ENCODE data around the gene ZNF664. TPM values are rescaled to one million over a fixed set of nuclear protein-coding genes. Genes with fewer than 3 reads are reported as not detected.

Gene ZNF664
- total RNA-seq, 2 experiments from 2014 or later, result 42.2 to 46.0 TPM

DNA sequence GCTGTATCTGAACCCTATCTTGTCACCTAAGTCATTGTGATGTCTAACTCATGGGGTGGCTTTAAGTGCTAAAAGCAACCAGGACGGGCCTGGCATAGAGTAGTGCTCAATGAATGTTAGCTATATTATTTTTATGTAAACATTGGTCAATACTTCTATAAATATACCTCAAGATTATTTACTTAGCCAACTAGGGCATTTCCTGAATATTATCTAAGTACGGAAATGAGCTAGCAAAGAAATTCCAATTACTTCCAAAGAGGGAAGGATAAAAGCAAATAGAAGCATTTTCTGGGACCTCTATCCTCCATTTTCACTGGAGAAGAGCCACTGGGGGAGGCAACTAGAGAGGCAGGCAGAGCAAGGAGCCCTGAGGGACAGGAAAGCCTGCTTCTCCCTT, 21.0 kb upstream of the ZNF664 start:
- no peaks in the 10 kb centered on the region for H3K4me1 Mint-ChIP-seq (ENCODE audit: low read depth)
- no peak for DNase-seq
- H3K27me3 Mint-ChIP-seq (ENCODE audit: low read depth), result no peaks in the 10 kb centered on the region
- CTCF ChIA-PET, result interaction anchor here (1.0 kb wide), 1 partner anchor 10 kb away, joined by 4 read pairs; no protein-coding TSS in a partner anchor
- intact Hi-C loops (cut with micrococcal nuclease), result no loop called here
- no peak overlapping the region for H3K27ac Mint-ChIP-seq
- H3K4me3 Mint-ChIP-seq, result no peak overlapping the region
- H3K9me3 Mint-ChIP-seq, result no peaks in the 10 kb centered on the region
- no peaks in the 10 kb centered on the region for H3K36me3 Mint-ChIP-seq (ENCODE audit: low read depth)

DNA sequence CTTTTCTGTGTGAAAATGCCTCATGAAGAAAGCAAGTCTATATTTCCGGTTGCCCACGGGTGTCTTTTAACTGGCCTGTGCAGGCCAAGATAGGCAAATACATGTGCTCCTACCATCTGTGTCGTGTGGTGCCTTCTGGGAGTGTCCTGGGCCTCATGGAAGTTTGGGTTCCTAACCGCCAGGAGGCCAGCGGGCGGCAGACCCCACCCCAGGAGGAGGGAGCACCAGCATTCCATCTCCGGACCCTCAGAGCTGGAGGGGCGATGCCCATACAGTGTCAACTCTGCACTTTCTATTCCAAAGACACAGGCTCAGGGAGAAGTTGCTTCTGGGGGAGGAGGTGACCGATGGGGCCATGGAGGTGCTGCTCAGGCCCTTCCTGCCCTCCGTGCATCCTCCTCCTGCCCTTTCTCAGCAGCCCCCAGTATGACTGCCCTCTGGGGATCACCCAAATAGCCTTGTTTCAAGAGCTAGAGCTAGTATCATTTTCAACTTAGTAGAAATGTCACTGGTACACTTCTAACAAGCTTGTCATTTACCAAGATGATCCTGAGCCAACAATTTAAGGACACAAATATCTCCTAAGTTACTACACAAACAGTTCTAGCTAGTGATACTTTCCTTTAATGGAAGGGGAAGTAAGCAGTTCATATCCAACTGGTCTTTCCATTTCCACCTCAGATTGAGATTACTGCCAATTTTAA, 18.2 kb upstream of the ZNF664 start:
- intact Hi-C loops (cut with micrococcal nuclease), result no loop called here
- CTCF ChIA-PET, result interaction anchor here (0.6 to 2.2 kb wide), 2 partner anchors 16 to 249 kb away, joined by 5 to 6 read pairs; no protein-coding TSS in a partner anchor

DNA sequence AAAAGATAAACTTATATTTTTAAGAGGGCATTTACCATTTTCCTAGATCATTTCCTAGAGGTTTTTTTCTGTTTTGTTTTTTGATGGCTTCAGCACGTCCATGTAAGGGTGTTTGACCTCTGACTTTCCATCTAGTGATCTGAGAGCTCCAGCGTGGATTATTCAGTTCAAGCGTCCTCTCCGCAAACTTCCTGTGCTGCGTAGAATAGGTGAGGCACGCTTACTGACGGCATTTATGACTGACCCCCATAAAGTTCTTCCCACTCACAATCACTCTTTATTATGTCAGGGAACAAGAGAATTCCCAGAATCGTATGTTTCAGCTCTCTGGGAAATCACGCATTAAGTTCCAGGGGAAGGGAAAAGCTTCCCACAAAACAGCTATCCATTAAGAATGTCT, 16.8 kb upstream of the ZNF664 start:
- Mint-ChIP-seq H3K36me3 (ENCODE audit: low read depth) (no peaks in the 10 kb centered on the region), H3K4me3 (no peak overlapping the region), H3K4me1 (ENCODE audit: low read depth) (no peaks in the 10 kb centered on the region), H3K9me3 (no peaks in the 10 kb centered on the region), H3K27ac (no peak overlapping the region), H3K27me3 (ENCODE audit: low read depth) (no peaks in the 10 kb centered on the region)
- intact Hi-C loops (cut with micrococcal nuclease), result no loop called here
- DNase-seq, result no peak
- CTCF ChIA-PET, result interaction anchor here (2.2 kb wide), 1 partner anchor 18 kb away, joined by 5 read pairs; no protein-coding TSS in a partner anchor

More for the DNA sequence above, 18.2 kb upstream of the ZNF664 start:
- H3K9me3 Mint-ChIP-seq, result no peaks in the 10 kb centered on the region
- no peak overlapping the region for H3K4me3 Mint-ChIP-seq
- no peak for DNase-seq
- no peak overlapping the region for H3K27ac Mint-ChIP-seq
- H3K27me3 Mint-ChIP-seq (ENCODE audit: low read depth), result no peaks in the 10 kb centered on the region
- H3K36me3 Mint-ChIP-seq (ENCODE audit: low read depth), result no peaks in the 10 kb centered on the region
- H3K4me1 Mint-ChIP-seq (ENCODE audit: low read depth), result no peaks in the 10 kb centered on the region

DNA sequence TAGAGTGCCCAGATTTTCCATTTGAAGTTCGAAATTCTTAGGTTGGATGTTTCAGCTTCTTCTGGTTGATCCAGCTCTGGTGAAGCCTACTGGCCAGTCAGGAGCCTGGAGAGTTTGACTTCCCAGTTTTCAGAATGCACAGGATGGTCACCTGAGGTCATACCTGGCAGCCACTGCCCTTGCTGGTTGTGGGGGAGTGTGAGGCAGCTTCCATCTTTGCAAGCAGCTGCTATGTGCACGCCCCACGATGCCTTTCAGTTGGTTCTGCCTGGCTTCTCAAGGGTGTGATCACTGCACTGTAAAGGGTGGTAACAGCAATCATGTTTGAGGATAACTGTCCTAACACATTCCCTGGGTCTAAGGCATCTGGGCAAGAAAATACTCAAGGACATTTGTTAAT, 15.8 kb upstream of the ZNF664 start:
- Mint-ChIP-seq H3K27me3 (ENCODE audit: low read depth) (no peaks in the 10 kb centered on the region), H3K9me3 (no peaks in the 10 kb centered on the region), H3K27ac (no peak overlapping the region), H3K4me3 (no peak overlapping the region), H3K36me3 (ENCODE audit: low read depth) (no peaks in the 10 kb centered on the region), H3K4me1 (ENCODE audit: low read depth) (no peaks in the 10 kb centered on the region)
- intact Hi-C loops (cut with micrococcal nuclease), result no loop called here
- DNase-seq, result no peak
- CTCF ChIA-PET, result no interaction called here

DNA sequence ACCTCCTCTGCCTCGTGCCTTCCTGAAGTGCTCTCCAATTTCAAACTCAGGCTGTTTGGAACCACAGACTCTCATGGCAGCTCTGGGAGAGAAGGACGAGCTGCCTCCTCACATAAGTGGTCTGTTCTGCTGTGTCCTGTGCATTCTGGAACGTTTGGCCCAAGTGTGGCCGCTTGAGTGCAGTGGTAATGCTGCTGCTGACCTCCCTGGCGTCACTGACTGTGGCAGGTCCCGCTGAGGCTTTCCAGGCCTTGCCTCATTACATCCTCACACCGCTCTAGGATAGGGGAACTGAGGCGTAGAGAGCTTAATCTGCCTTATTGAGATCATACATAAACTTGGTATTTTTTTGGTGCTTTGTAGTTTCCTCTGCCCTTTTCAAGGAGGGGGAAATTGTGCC, 14.6 kb upstream of the ZNF664 start:
- H3K36me3 Mint-ChIP-seq (ENCODE audit: low read depth), result no peaks in the 10 kb centered on the region
- CTCF ChIA-PET, result no interaction called here
- H3K4me3 Mint-ChIP-seq, result no peak overlapping the region
- no peak for DNase-seq
- intact Hi-C loops (cut with micrococcal nuclease), result no loop called here
- H3K27ac Mint-ChIP-seq, result no peak overlapping the region
- H3K4me1 Mint-ChIP-seq (ENCODE audit: low read depth), result peaks cover 5% of the 10 kb centered on the region
- no peaks in the 10 kb centered on the region for H3K9me3 Mint-ChIP-seq
- H3K27me3 Mint-ChIP-seq (ENCODE audit: low read depth), result no peaks in the 10 kb centered on the region

DNA sequence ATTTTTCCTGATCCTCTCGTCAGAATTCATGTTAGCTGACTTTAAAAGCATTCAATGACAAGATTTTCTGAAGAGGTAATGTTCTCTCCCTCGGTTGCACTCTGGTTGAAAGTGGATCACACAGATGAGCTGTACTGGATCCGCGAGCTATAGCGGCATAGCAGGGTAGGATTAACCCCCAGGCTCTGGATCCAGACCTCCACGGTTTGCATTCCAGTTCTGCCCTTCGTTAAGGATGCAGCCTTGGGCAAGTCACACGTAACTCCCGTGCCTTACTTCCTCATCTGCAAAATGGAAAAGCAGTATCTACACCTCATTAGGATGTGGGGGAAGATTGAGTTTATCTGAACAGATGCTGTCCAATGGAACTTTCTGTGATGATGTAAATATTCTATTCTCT, 14.1 kb upstream of the ZNF664 start:
- Mint-ChIP-seq H3K27ac (no peak overlapping the region), H3K4me1 (ENCODE audit: low read depth) (peaks cover 5% of the 10 kb centered on the region), H3K36me3 (ENCODE audit: low read depth) (no peaks in the 10 kb centered on the region), H3K4me3 (no peak overlapping the region), H3K27me3 (ENCODE audit: low read depth) (no peaks in the 10 kb centered on the region), H3K9me3 (no peaks in the 10 kb centered on the region)
- no peak for DNase-seq
- intact Hi-C loops (cut with micrococcal nuclease), result no loop called here
- CTCF ChIA-PET, result no interaction called here

DNA sequence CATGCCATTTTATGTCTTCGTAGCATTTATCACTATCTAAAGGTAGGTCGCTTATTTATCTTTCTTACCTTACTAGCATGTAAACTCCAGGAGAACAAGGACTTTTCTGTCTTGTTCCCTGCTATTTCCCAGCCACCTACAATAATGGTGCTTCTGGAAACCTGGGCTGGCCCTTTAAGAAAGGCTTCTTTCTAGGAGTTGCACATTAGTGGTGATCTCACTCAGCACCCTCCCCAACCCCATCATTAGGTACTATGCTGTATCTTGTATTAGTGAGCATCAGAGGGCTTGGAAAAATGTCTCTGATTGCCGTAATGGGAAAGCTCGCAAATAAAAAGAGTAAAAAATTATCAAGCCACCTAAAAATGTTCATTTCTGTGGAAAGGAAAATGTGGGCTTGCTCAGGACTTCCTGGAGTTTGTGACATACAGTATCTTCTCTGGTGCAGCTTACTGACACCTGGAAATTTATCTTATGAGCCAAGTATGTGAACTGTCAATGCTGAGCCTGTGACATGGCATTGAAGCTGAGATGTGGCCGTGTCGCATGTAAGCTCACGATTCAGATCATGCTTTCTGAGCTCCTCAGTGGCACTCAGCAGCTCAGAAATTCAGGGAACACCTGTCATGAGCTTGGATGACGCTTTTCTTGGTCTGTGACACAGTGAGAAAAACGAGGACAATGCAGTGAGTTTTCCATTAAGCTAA, 12.8 kb upstream of the ZNF664 start:
- Mint-ChIP-seq H3K4me3 (no peak overlapping the region), H3K27me3 (ENCODE audit: low read depth) (no peaks in the 10 kb centered on the region), H3K27ac (no peak overlapping the region), H3K36me3 (ENCODE audit: low read depth) (no peaks in the 10 kb centered on the region), H3K4me1 (ENCODE audit: low read depth) (peaks cover 5% of the 10 kb centered on the region), H3K9me3 (no peaks in the 10 kb centered on the region)
- CTCF ChIA-PET, result interaction anchor here (0.6 to 1.2 kb wide), 4 partner anchors 15 to 1303 kb away, joined by 3 to 4 read pairs (median 3); no protein-coding TSS in a partner anchor
- no peak for DNase-seq
- intact Hi-C loops (cut with micrococcal nuclease), result no loop called here

DNA sequence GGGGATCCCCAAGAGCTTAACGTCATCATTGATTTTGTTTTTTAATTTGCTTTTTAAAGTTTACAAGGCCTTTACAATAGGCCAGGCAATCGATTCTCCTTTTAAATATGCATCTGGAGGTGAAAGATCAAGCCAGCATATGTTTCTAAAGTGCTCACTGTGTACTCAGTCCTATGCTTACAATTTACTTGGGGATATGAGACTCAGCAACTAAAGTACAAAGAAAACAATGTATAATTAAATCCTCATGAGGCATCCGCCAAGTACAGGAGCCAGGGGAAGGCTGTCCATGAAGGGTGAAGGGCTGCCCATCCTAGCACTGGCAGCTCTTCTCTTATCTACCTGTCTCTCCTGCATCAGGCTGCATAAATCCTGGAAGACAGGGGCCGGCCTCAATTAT, 12.2 kb upstream of the ZNF664 start:
- Mint-ChIP-seq H3K9me3 (no peaks in the 10 kb centered on the region), H3K27ac (no peak overlapping the region), H3K4me1 (ENCODE audit: low read depth) (peaks cover 5% of the 10 kb centered on the region), H3K36me3 (ENCODE audit: low read depth) (no peaks in the 10 kb centered on the region), H3K27me3 (ENCODE audit: low read depth) (no peaks in the 10 kb centered on the region), H3K4me3 (no peak overlapping the region)
- no peak for DNase-seq
- intact Hi-C loops (cut with micrococcal nuclease), result no loop called here
- CTCF ChIA-PET, result interaction anchor here (0.7 to 1.2 kb wide), 3 partner anchors 9 to 71 kb away, joined by 3 to 4 read pairs (median 4); no protein-coding TSS in a partner anchor

DNA sequence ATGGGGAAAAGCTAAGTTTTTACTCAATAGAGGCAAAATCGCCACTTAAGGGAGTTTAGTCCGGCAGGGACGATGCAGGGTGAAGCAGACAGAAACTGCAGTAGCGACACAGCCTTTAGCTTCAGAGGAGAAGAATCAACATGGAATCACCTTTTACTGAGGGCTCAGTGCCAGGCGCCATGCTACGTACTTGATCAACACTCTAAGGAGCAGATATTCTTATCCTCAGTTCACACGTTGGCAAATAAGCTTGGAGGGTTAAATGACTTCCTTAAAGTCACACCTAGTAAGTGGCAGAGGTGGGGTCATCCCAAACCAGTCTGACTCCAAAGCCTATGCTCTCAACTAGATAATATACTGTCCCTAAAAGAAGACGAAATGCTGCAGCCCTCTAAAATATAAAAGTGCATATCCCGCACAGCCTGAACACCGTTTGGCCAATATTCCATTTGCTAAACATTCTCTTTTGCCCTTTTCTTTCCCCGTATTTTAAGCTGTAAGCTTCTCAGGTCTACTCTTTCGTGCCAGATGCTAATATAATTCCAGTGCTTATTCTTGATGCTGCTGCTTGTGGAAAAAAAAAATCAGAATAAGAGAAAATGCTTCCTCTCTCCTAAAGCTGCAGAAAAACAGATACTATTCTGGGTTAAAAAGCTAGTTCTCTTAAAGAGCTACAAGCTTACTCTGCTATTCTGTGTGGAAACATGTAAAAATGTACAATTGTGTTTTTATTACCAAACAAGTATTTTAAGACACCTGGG, 11.2 kb upstream of the ZNF664 start:
- Mint-ChIP-seq H3K36me3 (ENCODE audit: low read depth) (no peaks in the 10 kb centered on the region), H3K9me3 (no peaks in the 10 kb centered on the region), H3K4me3 (no peak overlapping the region), H3K4me1 (ENCODE audit: low read depth) (peaks cover 5% of the 10 kb centered on the region), H3K27ac (no peak overlapping the region), H3K27me3 (ENCODE audit: low read depth) (no peaks in the 10 kb centered on the region)
- CTCF ChIA-PET, result interaction anchor here (0.6 to 1.5 kb wide), 8 partner anchors 10 to 783 kb away, joined by 3 to 6 read pairs (median 4); no protein-coding TSS in a partner anchor
- intact Hi-C loops (cut with micrococcal nuclease), result no loop called here
- no peak for DNase-seq

DNA sequence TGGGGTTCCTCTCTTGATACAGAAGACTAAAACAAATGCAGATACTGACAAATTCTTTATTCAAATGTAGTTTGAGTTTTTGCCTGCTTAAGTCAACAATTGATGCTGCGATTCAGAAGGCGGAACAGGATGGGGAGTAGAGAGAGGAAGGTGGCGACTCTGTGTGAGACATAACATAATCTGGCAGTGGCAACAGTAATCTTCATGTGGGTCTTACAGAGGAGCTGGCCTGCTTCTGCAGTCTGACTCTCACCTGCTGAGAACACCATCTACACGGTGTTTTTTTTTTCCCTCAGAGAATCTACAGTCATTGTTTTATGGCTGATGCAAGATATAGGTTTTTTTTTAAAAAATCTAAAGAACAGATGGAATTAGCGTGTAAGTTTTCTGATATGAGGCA, 10.5 kb upstream of the ZNF664 start:
- Mint-ChIP-seq H3K9me3 (no peaks in the 10 kb centered on the region), H3K4me3 (no peak overlapping the region), H3K27ac (no peak overlapping the region), H3K4me1 (ENCODE audit: low read depth) (peaks cover 5% of the 10 kb centered on the region), H3K36me3 (ENCODE audit: low read depth) (no peaks in the 10 kb centered on the region), H3K27me3 (ENCODE audit: low read depth) (no peaks in the 10 kb centered on the region)
- intact Hi-C loops (cut with micrococcal nuclease), result no loop called here
- CTCF ChIA-PET, result interaction anchor here (0.6 to 1.5 kb wide), 7 partner anchors 44 to 782 kb away, joined by 3 to 6 read pairs (median 4); no protein-coding TSS in a partner anchor
- DNase-seq, result no peak

DNA sequence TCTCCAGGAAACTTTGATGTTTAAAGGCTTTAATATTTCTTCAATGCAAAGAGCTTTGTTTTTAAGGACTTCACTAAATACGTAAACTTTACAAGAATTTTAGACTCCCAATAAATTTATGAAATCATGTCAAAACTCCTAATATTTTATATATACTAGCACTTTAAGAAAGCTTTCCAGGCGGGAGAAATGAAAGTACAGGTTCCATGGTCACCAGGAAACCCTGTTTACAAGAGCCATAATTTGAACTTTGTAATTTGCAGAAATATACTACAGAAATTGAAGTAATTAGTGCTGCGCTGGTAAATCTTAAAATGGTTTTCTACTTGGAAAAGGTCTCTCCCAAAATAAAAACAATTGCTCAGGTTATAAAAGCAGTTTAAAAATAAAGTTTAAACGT, 9.2 kb upstream of the ZNF664 start:
- H3K27me3 Mint-ChIP-seq (ENCODE audit: low read depth), result no peaks in the 10 kb centered on the region
- H3K36me3 Mint-ChIP-seq (ENCODE audit: low read depth), result no peaks in the 10 kb centered on the region
- no peak overlapping the region for H3K27ac Mint-ChIP-seq
- no peaks in the 10 kb centered on the region for H3K9me3 Mint-ChIP-seq
- intact Hi-C loops (cut with micrococcal nuclease), result no loop called here
- H3K4me3 Mint-ChIP-seq, result no peak overlapping the region
- CTCF ChIA-PET, result interaction anchor here (1.1 kb wide), 1 partner anchor 20 kb away, joined by 3 read pairs; no protein-coding TSS in a partner anchor
- no peak for DNase-seq
- H3K4me1 Mint-ChIP-seq (ENCODE audit: low read depth), result peaks cover 5% of the 10 kb centered on the region

DNA sequence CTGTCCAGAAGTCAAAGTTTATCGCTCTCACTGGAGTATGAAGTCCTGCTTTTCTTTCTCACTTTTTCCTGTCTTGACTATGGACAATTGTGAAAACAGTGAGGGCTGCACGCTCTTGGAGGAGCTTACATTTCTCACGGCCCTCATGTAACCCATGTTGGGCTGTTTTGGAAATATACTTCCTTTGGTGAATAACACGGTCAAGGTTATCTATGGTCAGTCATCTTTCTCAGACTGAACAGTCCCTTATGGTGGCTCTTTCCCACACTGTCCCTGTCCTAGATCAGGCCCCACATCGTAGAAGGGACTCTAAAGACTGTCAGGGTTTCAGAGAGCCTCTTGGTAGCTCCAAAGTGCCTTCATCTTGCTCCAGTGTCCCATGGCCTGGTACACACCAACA, 7.6 kb upstream of the ZNF664 start:
- intact Hi-C loops (cut with micrococcal nuclease), result no loop called here
- no peaks in the 10 kb centered on the region for H3K9me3 Mint-ChIP-seq
- CTCF ChIA-PET, result interaction anchor here (0.9 to 1.2 kb wide), 2 partner anchors 26 to 67 kb away, joined by 3 to 4 read pairs; no protein-coding TSS in a partner anchor
- no peak overlapping the region for H3K27ac Mint-ChIP-seq
- peaks cover 16% of the 10 kb centered on the region for H3K4me1 Mint-ChIP-seq (ENCODE audit: low read depth)
- DNase-seq, result no peak
- no peak overlapping the region for H3K4me3 Mint-ChIP-seq
- no peaks in the 10 kb centered on the region for H3K36me3 Mint-ChIP-seq (ENCODE audit: low read depth)
- H3K27me3 Mint-ChIP-seq (ENCODE audit: low read depth), result no peaks in the 10 kb centered on the region
